Islet precursor cell (in vitro differentiated cells): Measurements from ENCODE around the gene DELE1.

Experiments
- DNase-seq: peaks from one replicate; pipeline ENCODE4 v3.0.0-alpha.2; 2018

DELE1 gene

GRCh38 chr5:141928051-141928450 lies 4.4 kb downstream of the DELE1 start:
- no peak for DNase-seq

DNA sequence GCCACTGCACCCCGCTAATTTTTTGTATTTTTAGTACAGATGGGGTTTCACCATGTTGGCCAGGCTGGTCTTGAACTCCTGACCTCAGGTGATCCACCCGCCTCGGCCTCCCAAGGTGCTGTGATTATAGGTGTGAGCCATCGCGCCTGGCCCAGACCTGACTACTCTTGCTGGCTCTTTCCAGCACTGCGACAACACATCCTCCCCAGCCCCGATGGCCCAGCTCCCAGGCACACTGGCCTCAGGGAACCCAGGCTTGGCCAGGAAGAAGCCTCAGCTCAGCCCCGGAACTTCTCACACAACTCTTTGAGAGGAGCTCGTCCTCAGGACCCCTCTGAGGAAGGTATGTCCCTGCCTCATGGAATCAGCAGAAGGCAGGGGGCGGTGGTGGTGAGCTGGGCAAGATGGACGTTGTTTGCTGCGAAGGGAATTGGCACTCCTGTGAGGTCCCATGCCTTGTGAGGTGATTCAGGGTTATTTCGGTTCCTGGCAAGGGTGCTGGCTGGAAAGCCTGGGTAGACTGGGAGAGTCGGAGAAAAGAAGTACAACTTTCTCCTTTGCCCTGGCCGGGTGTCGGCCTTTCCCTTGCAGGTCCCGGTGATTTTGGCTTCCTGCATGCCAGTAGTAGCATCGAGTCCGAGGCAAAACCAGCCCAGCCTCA lies 5.9 kb downstream of the DELE1 start:
- no peak for DNase-seq

DNA sequence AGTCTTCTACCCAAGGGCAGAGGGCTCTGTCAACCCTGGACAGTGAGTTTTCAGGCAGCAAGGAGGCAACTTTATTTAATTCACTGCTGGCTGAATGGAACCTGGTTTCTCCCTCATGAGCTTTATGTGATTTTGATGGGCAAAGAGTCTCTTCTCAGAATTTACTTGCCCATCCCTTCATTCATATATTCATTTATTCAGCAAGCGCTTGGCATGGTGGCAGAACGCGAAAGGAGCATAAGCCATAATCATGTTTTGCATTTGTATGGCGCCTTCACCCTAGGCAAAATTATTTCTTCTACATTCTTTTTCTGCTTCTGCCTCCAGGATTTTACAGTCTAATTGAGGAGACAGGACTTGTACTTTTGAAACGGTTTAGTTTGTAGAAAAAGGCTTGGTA lies 8.0 kb downstream of the DELE1 start:
- no peak for DNase-seq

- no peak for DNase-seq
These were observed 9.5 kb downstream of the DELE1 start for GRCh38 chr5:141933151-141933550.

DNA sequence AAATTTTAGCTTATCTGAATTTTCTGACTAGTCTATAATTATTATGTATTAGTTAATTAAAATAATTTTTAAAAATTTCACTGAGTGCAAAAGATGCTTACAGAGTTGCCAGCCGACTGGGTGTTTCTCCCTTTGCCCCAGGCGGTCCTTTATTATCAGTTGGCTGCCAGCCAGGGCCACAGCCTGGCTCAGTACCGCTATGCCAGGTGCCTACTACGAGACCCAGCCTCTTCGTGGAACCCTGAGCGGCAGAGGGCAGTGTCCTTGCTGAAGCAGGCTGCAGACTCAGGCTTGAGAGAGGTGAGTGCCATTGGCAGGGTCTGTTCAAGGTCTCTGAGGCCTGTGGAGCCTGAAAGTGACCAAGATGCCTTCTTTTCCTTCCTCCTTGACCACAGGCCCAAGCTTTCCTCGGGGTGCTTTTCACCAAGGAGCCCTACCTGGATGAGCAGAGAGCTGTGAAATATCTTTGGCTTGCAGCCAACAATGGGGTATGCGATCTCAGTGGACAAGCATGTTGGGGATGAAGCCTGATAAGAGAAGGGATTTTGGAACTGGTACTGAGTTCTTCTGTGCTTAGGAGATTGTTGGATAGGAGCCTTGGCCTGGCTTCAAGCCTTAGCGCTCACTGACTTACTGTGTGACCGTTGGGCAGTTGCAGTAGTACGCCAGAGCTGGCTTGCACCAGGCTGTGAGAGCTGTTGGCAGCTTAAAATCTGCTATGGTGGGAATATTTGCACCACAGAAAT lies 10.6 kb downstream of the DELE1 start:
- no peak for DNase-seq

- no peak for DNase-seq
These were observed 11.9 kb downstream of the DELE1 start for GRCh38 chr5:141935538-141935937.

DNA sequence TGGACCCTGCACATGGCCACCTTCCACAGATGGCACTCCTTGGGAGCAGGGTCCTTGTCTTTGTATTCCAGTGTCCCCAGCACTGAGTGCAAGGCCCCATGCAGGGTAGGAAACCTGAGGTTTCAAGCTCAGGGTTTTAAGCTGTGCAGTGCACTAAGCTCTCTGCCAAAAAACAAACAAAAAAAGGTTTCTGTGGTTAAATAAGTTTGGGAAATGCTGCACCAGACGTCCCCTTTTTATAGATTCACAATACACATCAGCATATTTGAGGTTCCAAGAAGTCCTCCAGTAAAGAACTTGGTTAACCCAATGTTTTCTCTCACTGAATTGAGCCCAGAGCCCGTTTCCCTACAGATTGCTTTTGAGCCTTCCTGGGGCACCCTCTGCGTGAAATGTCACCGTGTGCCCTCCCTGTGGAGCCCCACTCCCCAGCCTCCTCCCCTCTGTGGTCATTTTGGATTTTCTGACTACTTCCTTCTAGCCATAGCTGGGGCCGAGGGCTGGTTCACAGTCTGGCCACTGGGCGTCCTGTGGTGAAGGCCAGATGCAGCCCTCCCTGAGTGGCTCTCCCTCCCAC lies 17.1 kb downstream of the DELE1 start:
- no peak for DNase-seq

DNA sequence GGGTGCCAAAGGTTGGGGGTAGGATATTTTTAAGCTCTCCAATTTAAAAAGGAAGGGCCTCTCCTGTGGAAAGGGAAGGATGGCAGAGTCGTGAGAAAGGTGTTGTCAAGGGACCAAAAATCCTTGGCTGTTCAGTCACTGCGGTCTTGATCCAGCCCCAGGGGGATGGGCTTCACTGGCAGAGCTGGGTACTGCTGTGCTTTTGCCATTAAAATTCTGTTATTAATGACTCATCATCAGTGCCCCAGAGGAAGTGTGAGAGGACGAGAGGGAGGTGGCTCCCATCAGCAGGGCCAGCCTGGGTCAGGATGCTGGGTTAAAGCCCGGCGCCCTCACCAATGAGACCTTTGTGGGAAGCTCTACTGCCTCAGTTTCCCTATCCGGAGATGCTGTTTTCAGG lies 17.6 kb downstream of the DELE1 start:
- no peak for DNase-seq

GRCh38 chr5:141941779-141942178 lies 18.1 kb downstream of the DELE1 start:
- no peak for DNase-seq

DNA sequence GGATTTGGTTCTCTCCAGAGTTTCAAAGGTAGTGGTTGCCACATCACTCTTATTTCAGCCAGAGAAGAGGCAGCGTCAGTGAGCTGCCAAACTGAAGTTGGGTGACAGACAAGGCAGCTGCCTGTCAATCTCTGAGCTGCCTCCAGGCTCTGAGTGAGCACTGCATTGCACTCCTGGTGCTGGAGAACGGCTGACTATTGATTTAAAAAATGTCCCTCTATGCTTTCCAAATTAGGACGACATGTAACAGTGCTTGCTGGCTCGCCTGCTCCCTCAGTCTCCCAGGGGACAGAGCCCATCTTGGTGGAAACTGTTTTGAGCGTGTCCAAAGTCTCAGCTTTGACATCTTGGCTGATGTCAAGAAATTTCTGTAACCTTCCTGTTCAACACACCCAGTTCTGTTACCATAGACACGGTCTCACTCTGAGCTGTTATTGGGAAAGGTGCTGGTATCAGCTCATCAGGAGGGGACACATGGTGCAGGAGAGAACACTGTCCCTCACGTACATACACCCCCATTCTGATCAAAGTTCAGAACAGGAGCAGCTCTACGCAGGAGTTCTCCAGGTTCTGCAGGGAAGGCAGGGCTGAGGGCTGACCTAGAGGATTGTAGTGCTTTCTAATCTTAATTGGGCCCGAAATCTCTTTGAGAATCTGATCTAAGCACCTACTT lies 18.6 kb downstream of the DELE1 start:
- DNase-seq, result no peak

DNA sequence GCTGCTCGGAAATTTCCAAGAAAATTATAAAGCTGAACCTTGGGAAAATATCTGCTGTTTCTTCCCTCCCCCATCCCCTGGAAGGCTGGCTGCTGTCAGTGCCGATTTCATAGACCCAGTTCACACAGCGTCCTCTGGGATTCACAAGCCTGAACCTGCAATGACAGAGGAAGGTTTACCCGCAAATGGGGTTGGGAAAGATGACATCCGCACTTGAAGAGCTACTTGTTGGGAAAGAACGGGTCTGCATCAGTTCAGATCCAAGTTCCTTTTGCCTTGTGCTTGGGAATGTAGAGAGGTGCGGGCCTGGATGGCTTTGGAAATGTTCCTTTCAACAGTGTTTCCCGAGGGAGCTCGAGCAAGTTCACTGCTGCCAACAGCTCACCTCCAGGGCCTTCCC lies 20.4 kb downstream of the DELE1 start:
- no peak for DNase-seq

DNA sequence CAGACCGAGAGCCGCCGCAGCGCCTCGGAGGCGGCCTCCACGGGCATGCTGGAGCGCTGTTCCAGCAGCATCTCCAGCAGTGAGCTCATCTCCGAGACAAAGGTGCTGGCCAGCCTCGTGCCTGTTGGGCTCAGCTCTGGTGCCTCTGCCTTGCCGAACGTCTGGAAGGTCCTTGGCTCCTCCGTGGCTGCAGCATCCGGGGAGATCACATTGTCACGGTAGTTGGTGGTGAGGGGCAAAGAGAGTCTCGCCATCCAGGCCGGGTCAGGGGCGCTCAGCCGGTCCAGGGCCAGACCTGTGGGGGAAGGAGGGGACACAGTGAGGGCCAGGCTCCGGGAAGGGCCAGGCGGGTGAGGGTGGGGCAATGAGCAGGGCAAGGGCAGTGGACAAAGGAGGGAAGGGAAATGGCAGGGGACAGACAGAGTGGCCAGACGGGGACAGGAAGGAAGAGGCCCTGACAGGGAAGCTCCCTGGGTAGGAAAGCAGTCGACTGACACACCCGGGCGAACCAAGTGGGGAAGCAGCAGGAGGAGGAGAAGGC lies 21.9 kb downstream of the DELE1 start:
- peak; percentile 67 for DNase-seq

DNA sequence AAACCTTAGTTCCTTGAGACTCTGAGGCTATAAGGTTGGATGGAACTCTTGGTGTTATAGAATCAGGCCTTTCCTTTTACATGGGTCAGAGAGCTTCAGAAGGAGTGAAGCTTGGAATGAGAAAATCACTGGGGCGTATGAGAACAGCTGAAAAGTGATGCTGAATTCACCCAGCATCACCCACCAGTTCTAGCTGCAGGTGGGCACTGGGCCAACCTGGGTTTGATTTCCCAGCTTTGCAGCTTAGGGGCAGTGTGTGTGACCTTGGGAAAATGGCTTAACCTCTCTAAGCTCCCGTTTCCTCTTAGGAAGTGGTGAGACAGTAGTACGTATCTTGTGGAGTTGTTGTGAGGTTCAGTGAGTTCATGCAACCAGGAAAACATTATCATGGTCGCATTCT lies 23.6 kb downstream of the DELE1 start:
- DNase-seq, result no peak

DNA sequence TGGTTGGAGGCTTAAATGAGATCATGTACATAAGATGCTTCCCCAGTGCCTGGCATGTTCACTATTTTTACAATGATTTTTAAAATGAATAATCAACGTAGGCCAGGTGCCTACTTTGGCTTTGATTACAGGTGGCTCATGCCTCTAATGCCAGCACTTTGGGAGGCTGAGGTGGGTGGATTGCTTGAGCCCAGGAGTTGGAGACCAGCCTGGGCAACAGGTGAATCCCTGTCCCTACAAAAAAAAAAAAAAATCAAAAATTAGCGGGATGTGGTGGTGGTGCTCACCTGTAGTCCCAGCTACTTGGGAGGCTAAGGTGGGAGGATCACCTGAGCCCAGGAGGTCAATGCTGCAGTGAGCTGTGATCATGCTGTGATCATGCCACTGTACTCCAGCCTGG lies 25.1 kb downstream of the DELE1 start:
- DNase-seq, result no peak

DNA sequence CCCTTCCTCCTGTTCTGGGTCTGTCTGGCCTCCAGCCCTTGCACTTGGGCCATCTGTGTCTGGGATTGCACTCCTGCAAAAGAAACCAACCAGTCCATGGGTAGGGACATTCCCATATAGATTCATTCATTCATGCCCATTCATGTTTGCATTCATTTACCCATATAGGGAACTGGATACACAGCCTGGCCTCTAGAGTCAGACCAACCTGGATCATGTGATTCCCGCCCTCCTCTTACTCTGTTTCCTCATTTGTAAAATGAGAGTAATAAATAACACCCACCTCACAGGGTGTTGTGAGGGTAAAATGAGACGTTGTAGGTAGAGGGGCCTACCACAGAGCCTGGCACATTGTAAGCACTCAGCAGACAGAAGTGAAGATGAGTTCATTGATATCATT lies 25.8 kb downstream of the DELE1 start:
- no peak for DNase-seq

DNA sequence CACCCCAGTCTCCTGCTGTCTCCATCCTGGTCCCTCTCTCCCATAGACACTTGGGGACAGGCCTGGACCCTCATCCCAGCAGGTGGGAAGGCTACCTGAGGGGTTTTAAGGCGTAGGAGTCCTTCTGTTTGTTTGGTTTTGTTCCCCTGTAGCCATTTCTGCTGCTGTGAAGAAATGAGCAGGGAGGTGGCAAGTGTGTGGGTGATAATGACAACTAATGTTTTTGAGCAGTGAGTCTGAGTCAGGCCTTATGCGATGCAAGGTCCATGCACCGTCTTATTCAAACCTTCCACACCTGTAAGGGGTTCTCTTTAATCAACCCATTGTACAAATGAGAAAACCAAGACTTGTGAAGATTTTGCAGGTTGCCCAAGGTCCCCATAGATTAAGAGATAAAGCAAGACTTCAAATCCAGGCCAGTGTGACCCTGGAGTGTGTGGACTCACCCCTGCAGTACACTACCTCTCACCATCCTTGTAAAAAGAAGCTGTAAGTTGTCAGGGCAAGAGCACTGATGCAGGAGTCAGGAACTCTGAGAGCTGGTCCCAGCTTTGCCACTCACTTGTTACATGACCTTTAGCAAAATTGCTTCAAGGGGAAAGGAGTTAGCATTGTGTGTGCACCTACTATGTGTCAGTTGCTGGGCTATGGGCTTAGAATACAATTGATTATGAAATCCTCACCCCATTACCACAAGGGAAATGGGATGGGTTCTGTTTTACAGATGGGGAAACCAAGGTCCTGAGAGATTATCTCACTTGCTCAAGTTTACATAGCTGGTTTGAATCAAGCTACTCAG lies 26.7 kb downstream of the DELE1 start:
- no peak for DNase-seq

GRCh38 chr5:141951332-141951781 lies 27.7 kb downstream of the DELE1 start:
- peak; percentile 84 for DNase-seq

DNA sequence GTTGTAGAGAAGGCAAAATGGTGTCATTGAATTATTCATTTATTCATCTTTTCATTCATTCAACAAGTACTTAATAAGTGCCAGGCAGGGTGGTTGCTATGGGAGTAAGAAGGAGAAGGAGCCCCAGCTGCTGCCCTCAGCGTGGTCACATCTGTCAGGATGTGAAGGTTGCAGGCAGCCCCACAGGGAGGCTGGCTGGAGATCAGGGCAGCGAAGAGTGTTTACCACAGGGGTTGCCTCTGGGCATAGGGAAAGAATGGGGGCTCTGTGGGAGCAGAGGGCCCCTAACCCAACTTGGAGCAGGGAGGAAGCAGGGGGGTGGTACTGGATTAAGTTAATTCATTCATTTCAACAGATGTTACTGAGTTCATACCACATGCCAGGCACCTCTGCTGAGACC lies 28.3 kb downstream of the DELE1 start:
- DNase-seq, result no peak

DNA sequence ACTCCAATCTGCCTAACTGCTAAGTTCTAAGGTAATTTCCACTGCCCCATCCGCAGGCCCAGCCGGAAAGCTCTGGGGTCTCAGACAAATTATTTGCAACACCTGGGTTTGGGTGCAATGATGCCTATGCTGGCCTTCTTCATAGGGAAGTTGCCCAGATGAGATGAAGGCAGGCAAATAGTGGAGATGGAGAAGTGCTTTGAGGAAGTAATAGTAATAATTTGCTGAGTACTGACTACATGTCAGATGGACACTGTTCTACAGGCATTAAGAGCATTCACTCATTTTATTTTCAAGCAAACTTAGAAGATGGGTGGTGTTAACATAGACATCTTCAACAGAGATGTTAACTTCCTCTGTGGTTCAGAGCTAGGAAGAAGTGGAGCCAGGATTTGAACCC lies 30.5 kb downstream of the DELE1 start:
- DNase-seq, result no peak

DNA sequence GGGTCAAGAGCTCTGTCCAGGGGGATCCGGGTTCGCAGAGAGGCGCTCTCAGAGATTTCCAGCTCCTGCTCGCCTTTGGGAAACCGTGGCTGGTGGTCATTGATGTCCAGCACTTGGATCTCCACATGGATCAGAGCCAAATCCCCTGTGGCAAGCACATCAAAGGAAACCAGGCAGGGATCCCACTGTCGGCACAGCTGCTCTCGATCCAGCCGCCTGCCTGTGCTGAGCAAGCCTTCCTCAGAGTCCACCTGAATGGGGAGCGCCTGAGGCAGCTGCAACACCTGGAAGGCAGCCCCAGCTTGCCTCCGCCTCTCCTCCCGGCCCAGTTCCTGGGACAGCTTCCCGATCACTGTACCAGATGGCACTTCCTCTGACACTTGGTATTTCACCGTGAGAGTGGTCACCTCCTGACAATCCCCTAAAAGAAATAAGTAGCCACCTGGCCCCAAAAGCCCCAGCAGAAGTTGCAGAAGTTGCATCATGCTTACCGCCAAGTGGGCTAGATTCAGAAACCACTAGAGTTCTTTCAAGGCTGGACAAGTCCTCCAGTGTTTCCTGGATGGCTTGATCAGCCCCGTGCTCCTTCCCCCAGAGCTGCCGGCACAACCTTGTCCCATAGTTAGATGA lies 33.8 kb downstream of the DELE1 start:
- no peak for DNase-seq

- no peak for DNase-seq
These were observed 34.4 kb downstream of the DELE1 start, which contains the start of gene PCDH12 for GRCh38 chr5:141958113-141958512. TSS of gene PCDH12 (minus strand) at chr5:141958202. CDS start at chr5:141957851, 351 bp downstream.
